ENCODE data around the gene POLD4. TPM values are rescaled to one million over a fixed set of nuclear protein-coding genes. Genes with fewer than 3 reads are reported as not detected.

POLD4 gene
- total RNA-seq, 1 experiment from 2014 or later = 44.2 TPM

- no peak for TF ChIP-seq REST (IDR thresholded peaks at IDR 0.05; ENCODE audit: low read depth)
- TF ChIP-seq POLR2AphosphoS5 (IDR thresholded peaks at IDR 0.05; ENCODE audit: low read depth, low read length) = peak; percentile 34; the same call in 1 of the 2 replicates
- no peaks in the 10 kb centered on the region for H3K9me3 ChIP-seq (ENCODE audit: control insufficient read depth in 1 of 2, insufficient read depth in 1 of 2, low read depth in 1 of 2, low read length in 2 of 2)
- H3K9me2 ChIP-seq (ENCODE audit: insufficient read depth) = no peaks in the 10 kb centered on the region
- no peaks in the 10 kb centered on the region for H4K20me1 ChIP-seq (ENCODE audit: insufficient read depth)
- H3K79me2 ChIP-seq (ENCODE audit: insufficient read depth, low read length) = peaks cover 22% of the 10 kb centered on the region
- DNase-seq (ENCODE audit: low read depth, low spot score) (no peak), ATAC-seq (no peak)
- POLR2A ChIA-PET = no interaction called here
- H3K36me3 ChIP-seq (ENCODE audit: control insufficient read depth in 1 of 2, insufficient read depth in 2 of 2, low read length in 2 of 2) = peaks cover 0 to 12% of the 10 kb centered on the region in 2 experiments; a peak in 2 of 4 replicates
- no TSS peak for BruUV-seq (replicated peaks)
- no peak overlapping the region for H2AFZ ChIP-seq (ENCODE audit: low read depth, low read length, poor library complexity, severe bottlenecking)
- intact Hi-C loops (cut with micrococcal nuclease) = no loop called here
- CTCF ChIA-PET = interaction anchor here (1.5 to 16.6 kb wide), 2 partner anchors 12 to 13 kb away, joined by 3 to 456 read pairs; partner anchors contain the start of gene CLCF1
- H3K27ac ChIP-seq (ENCODE audit: low read depth, low read length) = no peak overlapping the region
- no peaks in the 10 kb centered on the region for H3K27me3 ChIP-seq (ENCODE audit: insufficient read depth, low read length)
- no peak overlapping the region for H3K9ac ChIP-seq (ENCODE audit: low read length)
- RAD21 ChIA-PET (ENCODE audit: low non-redundant PET in 1 of 2, low total read pairs in 2 of 2, uncharacterized antibody in 2 of 2, unreplicated experiment in 2 of 2) = no interaction called here
- H3K4me2 ChIP-seq (ENCODE audit: low read length) = no peak overlapping the region
- H3K4me1 ChIP-seq (ENCODE audit: control insufficient read depth in 1 of 2, insufficient read depth in 2 of 2, low read length in 2 of 2) = peaks cover 0 to 36% of the 10 kb centered on the region in 2 experiments; a peak in 2 of 4 replicates
- H3K4me3 ChIP-seq (replicated peaks in 1 of 2; ENCODE audit: low read depth in 1 of 2, low read length in 2 of 2) = no peak overlapping the region
Observed at GRCh38 chr11:67364169-67364568, 10.8 kb upstream of the POLD4 start.
